ENCODE results near the gene THUMPD1.

DNA sequence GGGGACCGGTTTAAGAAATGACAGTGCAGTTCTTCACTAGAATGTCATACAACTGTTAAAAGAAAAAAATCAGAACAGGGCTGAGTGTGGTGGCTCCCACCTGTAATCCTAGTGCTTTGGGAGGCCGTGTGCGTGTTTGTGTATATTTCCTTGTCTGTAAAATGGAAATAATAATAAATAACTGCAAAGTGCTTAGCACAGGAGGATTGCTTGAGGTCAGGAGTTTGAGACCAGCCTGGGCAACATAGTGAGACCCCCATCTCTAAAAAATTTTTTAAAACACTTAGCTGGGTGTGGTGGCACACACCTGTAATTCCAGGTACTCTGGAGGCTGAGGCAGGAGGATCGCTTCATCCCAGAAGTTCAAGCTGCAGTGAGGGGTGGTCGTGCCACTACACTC is 24.7 kb upstream of the THUMPD1 start:
- TF ChIP-seq CTCF (conservative IDR thresholded peaks at IDR 0.05; ENCODE audit: low read length), result no peak
- no peak for TF ChIP-seq EZH2phosphoT487 (IDR thresholded peaks at IDR 0.05; ENCODE audit: borderline replicate concordance)
